Body of pancreas (tissue), 4 donors: Measurements from ENCODE around the gene OMA1. TPM values are rescaled to one million over a fixed set of nuclear protein-coding genes. Genes with fewer than 3 reads are reported as not detected.

Experiments
- ATAC-seq: fragments of 150-250 bp; one replicate; pipeline ENCODE4 v1.9.1; 2016
- DNase-seq, 4 donors: peaks; one replicate each; pipeline ENCODE4 v3.0.0-alpha.2; 2019
- H3K27ac ChIP-seq, 4 donors: fragments of 200-600 bp; sonication (generic); 1 replicate in 3 of 4; 2 replicates in 1 of 4; pipeline versions ENCODE4 v1.5.1 to v1.6.1; 2016 to 2019; ENCODE audit warnings: mild to moderate bottlenecking in 1 of 4, mixed read lengths in 1 of 4, moderate library complexity in 1 of 4
- H3K27me3 ChIP-seq, 2 donors: fragments of 200-600 bp; sonication (generic); one replicate each; pipeline ENCODE4 v1.6.0; 2016; ENCODE audit warnings: mild to moderate bottlenecking in 1 of 2
- H3K36me3 ChIP-seq, 2 donors: fragments of 200-600 bp; sonication (generic); replicated peaks in 1 of 2; 2 replicates each; pipeline ENCODE4 v1.5.1; 2016; ENCODE audit warnings: low read depth in 2 of 2; ENCODE audit not compliant: insufficient read depth in 1 of 2
- H3K4me1 ChIP-seq: fragments of 200-600 bp; sonication (generic); one replicate; pipeline ENCODE4 v1.6.0; 2016
- H3K4me3 ChIP-seq, 2 donors: fragments of 200-600 bp; sonication (generic); 1 replicate in 1 of 2; 2 replicates in 1 of 2; pipeline ENCODE4 v1.5.1; 2016 to 2019
- H3K9me3 ChIP-seq, 3 donors: fragments of 200-600 bp; sonication (generic); 1 replicate in 2 of 3; 2 replicates in 1 of 3; pipeline ENCODE4 v1.5.1; 2016
- POLR2A ChIP-seq, 3 donors: fragments of 450-650 bp; IDR thresholded peaks; one replicate each; pipeline ENCODE4 v1.6.1; 2016; ENCODE audit warnings: antibody characterized with exemption in 3 of 3, mild to moderate bottlenecking in 2 of 3
- WGBS, 2 donors: methylation state at CpG; one replicate each; pipeline ENCODE4 v1.1.5; 2017; 5-methylcytosine and 5-hydroxymethylcytosine counted together
- intact Hi-C: fragments of 100-400 bp; cut with DNase I; formaldehyde crosslinking; loops from one replicate; pipeline ENCODE4 v1.15.1; 2023
- total RNA-seq, 2 donors: library from RNA; depleted of rRNA; stranded (reverse); fragments of >200 nt; gene quantifications; one replicate each; pipeline ENCODE4 v1.1.0, GENCODE V29; 2016
- TF ChIP-seq, protein P1 (sequence below), 7 experiments: fragments of 450-650 bp in 4 of 7; fragments of 200-600 bp in 3 of 7; sonication (generic) in 3 of 7; IDR thresholded peaks; one replicate each; pipeline ENCODE4 v1.5.1; 2016 to 2019; ENCODE audit warnings: antibody characterized with exemption in 7 of 7

Gene OMA1
- total RNA-seq, 2 donors from 2014 or later, result 16.5 to 18.7 TPM

DNA sequence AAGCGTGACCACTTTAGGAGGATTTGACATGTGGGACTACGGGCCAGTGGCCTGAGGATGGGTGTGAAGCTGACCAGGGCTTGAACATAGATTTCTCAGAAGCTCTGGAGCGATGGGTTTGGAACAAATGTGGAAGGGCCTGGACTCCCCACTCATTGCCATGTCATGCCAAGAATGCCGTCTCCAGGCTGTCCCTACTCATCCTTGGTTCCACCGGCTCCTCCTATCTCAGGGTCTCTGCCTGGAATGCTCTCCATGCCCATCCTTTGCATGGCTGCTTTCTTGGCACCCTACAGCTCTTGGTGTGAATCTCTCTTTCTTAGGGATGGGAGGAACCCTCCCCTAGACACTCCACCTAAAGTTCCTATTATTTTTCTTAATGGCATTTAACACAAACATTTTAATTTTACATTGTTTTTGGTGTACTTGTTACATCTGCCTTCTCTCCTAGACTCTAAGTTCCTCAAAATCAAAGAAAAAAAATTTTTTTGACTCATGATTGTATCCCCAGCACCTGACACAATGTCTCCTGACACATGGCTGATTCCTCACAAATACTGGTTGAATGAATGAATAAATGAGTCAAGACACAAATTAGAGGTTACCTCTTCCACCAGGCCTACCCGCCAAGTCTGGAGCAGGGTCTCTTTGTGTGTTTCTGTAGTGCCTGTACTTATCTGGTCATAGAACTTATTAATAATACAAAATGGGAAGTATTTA, 114.5 kb downstream of the OMA1 start:
- H3K4me3 ChIP-seq, result no peak overlapping the region
- 87 to 91% methylated on average over 6 of the region's 6 CpGs for WGBS, 2 donors
- no peaks in the 10 kb centered on the region for H3K27me3 ChIP-seq
- no peaks in the 10 kb centered on the region for H3K4me1 ChIP-seq
- no peaks in the 10 kb centered on the region for H3K36me3 ChIP-seq
- DNase-seq, result no peak
- intact Hi-C loops, result no loop called here
- ATAC-seq, result no peak
- TF ChIP-seq, protein P1, sequence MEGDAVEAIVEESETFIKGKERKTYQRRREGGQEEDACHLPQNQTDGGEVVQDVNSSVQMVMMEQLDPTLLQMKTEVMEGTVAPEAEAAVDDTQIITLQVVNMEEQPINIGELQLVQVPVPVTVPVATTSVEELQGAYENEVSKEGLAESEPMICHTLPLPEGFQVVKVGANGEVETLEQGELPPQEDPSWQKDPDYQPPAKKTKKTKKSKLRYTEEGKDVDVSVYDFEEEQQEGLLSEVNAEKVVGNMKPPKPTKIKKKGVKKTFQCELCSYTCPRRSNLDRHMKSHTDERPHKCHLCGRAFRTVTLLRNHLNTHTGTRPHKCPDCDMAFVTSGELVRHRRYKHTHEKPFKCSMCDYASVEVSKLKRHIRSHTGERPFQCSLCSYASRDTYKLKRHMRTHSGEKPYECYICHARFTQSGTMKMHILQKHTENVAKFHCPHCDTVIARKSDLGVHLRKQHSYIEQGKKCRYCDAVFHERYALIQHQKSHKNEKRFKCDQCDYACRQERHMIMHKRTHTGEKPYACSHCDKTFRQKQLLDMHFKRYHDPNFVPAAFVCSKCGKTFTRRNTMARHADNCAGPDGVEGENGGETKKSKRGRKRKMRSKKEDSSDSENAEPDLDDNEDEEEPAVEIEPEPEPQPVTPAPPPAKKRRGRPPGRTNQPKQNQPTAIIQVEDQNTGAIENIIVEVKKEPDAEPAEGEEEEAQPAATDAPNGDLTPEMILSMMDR (IDR thresholded peaks at IDR 0.05), result no peak
- no peak for TF ChIP-seq POLR2A (IDR thresholded peaks at IDR 0.05)
- H3K9me3 ChIP-seq, result no peaks in the 10 kb centered on the region
- H3K27ac ChIP-seq, result no peak overlapping the region

Other genes with a start within 250 kb of the OMA1 start
- gene TACSTD2, start 30.5 kb upstream of the OMA1 start, total RNA-seq, result 100 to 1,000 TPM; 101 to 106 TPM
- 10 to 100 TPM; 20.8 to 26.2 TPM for gene MYSM1, start 153.3 kb upstream of the OMA1 start, total RNA-seq
- 100 to 1,000 TPM; 320 to 712 TPM for gene JUN, start 237.3 kb upstream of the OMA1 start, total RNA-seq